HG03354 (cell line): ENCODE results near the gene KCNK10.

Experiments used
- ATAC-seq: cut with Tn5 transposase; IDR thresholded peaks from one replicate; pipeline ENCODE4 v1.9.1; 2021; ENCODE audit warnings: mild to moderate bottlenecking; ENCODE audit not compliant: unreplicated experiment, poor library complexity, severe bottlenecking

Gene KCNK10

GRCh38 chr14:88142997-88143396 is 180.1 kb downstream of the KCNK10 start:
- ATAC-seq, result no peak

- no peak for ATAC-seq
Measured at GRCh38 chr14:88140874-88141273, 182.2 kb downstream of the KCNK10 start.

- no peak for ATAC-seq
Measured at GRCh38 chr14:88137327-88137726, 185.7 kb downstream of the KCNK10 start.
